A549 (cell line): ENCODE data around the gene FIGN. TPM values are rescaled to one million over a fixed set of nuclear protein-coding genes. Genes with fewer than 3 reads are reported as not detected.

Source experiments
- ATAC-seq, 2 experiments: fragments of 200-7000 bp in 1 of 2; fragments of >200 bp in 1 of 2; cut with Nextera tagmentation in 1 of 2; cut with Tn5 transposase in 1 of 2; 3 replicates each; pipeline versions ENCODE4 v1.8.0 to v1.9.1; 2018 to 2020; ENCODE audit warnings: mild to moderate bottlenecking in 1 of 2, moderate library complexity in 1 of 2
- CTCF ChIA-PET: fragments of 300-600 bp; sonication (Branson Sonifier 250); formaldehyde crosslinking; extraction: SDS; loops from one replicate; lab custom pipeline; 2021; ENCODE audit warnings: antibody characterized with exemption, inconsistent platforms; lab: Yijun Ruan, JAX
- POLR2A ChIA-PET: fragments of 350-600 bp; formaldehyde crosslinking; extraction: SDS; loops from one replicate; lab custom pipeline; 2021; ENCODE audit warnings: antibody characterized with exemption, inconsistent platforms; lab: Yijun Ruan, JAX
- DNase-seq, 2 experiments: peaks; one replicate each; pipeline versions ENCODE4 v3.0.0 to v3.0.0-alpha.2; 2011 to 2016; ENCODE audit warnings: low read depth in 1 of 2, low spot score in 1 of 2
- FAIRE-seq: peaks from 2 replicates; lab custom pipeline; 2011; peaks lifted over from hg19 to GRCh38; lab: Jason Lieb, UNC
- H3K27ac ChIP-seq, 2 experiments: fragments of >200 bp; sonication (Bioruptor Twin); formaldehyde crosslinking; 3 replicates each; pipeline ENCODE4 v1.5.1; 2016 to 2017
- H3K4me1 ChIP-seq: fragments of >200 bp; sonication (Bioruptor Twin); formaldehyde crosslinking; 3 replicates; pipeline ENCODE4 v1.6.1; 2016
- H3K4me2 ChIP-seq: fragments of >200 bp; sonication (Bioruptor Twin); formaldehyde crosslinking; 3 replicates; pipeline ENCODE4 v1.6.1; 2016
- H3K4me3 ChIP-seq: fragments of >200 bp; sonication (Bioruptor Twin); formaldehyde crosslinking; 3 replicates; pipeline ENCODE4 v1.5.1; 2016
- H3K9me3 ChIP-seq: fragments of >200 bp; sonication (Bioruptor Twin); formaldehyde crosslinking; 3 replicates; pipeline ENCODE4 v1.6.1; 2016
- CTCF ChIP-seq: fragments of >200 bp; sonication (Bioruptor Twin); formaldehyde crosslinking; IDR thresholded peaks from 3 replicates; pipeline ENCODE4 v1.5.1; 2016
- ESRRA ChIP-seq: fragments of 150-350 bp; IDR thresholded peaks from 2 replicates; pipeline ENCODE4 v1.6.1; 2014; ENCODE audit warnings: mild to moderate bottlenecking, low read length, borderline replicate concordance
- GATA3 ChIP-seq: IDR thresholded peaks from 2 replicates; pipeline ENCODE4 v1.6.1; 2012; ENCODE audit warnings: borderline replicate concordance
- HEYL ChIP-seq: fragments of 250-450 bp; sonication (Bioruptor Pico); IDR thresholded peaks from 2 replicates; pipeline ENCODE4 v1.8.0; 2021; ENCODE audit warnings: mild to moderate bottlenecking, moderate library complexity
- HMGXB4 ChIP-seq: fragments of 250-450 bp; sonication (Bioruptor Pico); IDR thresholded peaks from 2 replicates; pipeline ENCODE4 v1.5.0; 2021; ENCODE audit warnings: mild to moderate bottlenecking, moderate library complexity, borderline replicate concordance
- HOXA7 ChIP-seq: fragments of 250-450 bp; sonication (Bioruptor Pico); IDR thresholded peaks from 2 replicates; pipeline ENCODE4 v1.5.0; 2020; ENCODE audit warnings: mild to moderate bottlenecking, moderate library complexity
- HOXB5 ChIP-seq: fragments of 250-450 bp; sonication (Bioruptor Pico); IDR thresholded peaks from 2 replicates; pipeline ENCODE4 v1.5.0; 2020; ENCODE audit warnings: mild to moderate bottlenecking, moderate library complexity
- KDM1A ChIP-seq: fragments of 200-600 bp; sonication (generic); IDR thresholded peaks from 2 replicates; pipeline ENCODE4 v1.6.1; 2016; ENCODE audit warnings: low read depth, mild to moderate bottlenecking
- MAFK ChIP-seq: fragments of 450-650 bp; IDR thresholded peaks from 2 replicates; pipeline ENCODE4 v1.6.1; 2014; ENCODE audit not compliant: partially characterized antibody
- MAX ChIP-seq: IDR thresholded peaks from 2 replicates; pipeline ENCODE4 v1.6.1; 2012
- MAZ ChIP-seq: fragments of 150-350 bp; IDR thresholded peaks from 2 replicates; pipeline ENCODE4 v1.6.1; 2014; ENCODE audit warnings: antibody characterized with exemption, low read depth, low read length, borderline replicate concordance
- MYC ChIP-seq: IDR thresholded peaks from 2 replicates; pipeline ENCODE4 v1.6.1; 2012; ENCODE audit warnings: mild to moderate bottlenecking, inconsistent platforms, low read length, improper control_type of control experiment, borderline replicate concordance
- NR3C1 ChIP-seq: fragments of >200 bp; sonication (Bioruptor Twin); formaldehyde crosslinking; IDR thresholded peaks from 3 replicates; pipeline ENCODE4 v1.6.1; 2017
- PHF8 ChIP-seq: fragments of 200-600 bp; sonication (generic); IDR thresholded peaks from 2 replicates; pipeline ENCODE4 v1.6.1; 2016; ENCODE audit warnings: low read depth, mild to moderate bottlenecking, antibody characterized with exemption, moderate library complexity, borderline replicate concordance
- POLR2A ChIP-seq: IDR thresholded peaks from 2 replicates; pipeline ENCODE4 v1.6.1; 2012; ENCODE audit warnings: mild to moderate bottlenecking, low read length
- RAD21 ChIP-seq, 2 experiments: fragments of >200 bp in 1 of 2; sonication (Bioruptor Twin) in 1 of 2; formaldehyde crosslinking in 1 of 2; IDR thresholded peaks in 1 of 2; conservative IDR thresholded peaks in 1 of 2; 2 replicates in 1 of 2; 3 replicates in 1 of 2; pipeline ENCODE4 v1.6.1; 2012 to 2018; ENCODE audit warnings: inconsistent platforms in 1 of 2
- RCOR1 ChIP-seq: fragments of 150-350 bp; IDR thresholded peaks from 2 replicates; pipeline ENCODE4 v1.6.1; 2014; ENCODE audit warnings: antibody characterized with exemption, low read length, low read depth
- RFX5 ChIP-seq: fragments of 450-650 bp; IDR thresholded peaks from 2 replicates; pipeline ENCODE4 v1.7.1; 2014; ENCODE audit warnings: antibody characterized with exemption, mild to moderate bottlenecking, moderate library complexity
- SREBF2 ChIP-seq: fragments of 450-650 bp; IDR thresholded peaks from 2 replicates; pipeline ENCODE4 v1.6.1; 2014; ENCODE audit warnings: mild to moderate bottlenecking, moderate library complexity
- TP53 ChIP-seq: fragments of 250-450 bp; sonication (Bioruptor Pico); IDR thresholded peaks from 2 replicates; pipeline ENCODE4 v1.5.0; 2021; ENCODE audit warnings: mild to moderate bottlenecking, moderate library complexity
- USF2 ChIP-seq: fragments of 450-650 bp; IDR thresholded peaks from 2 replicates; pipeline ENCODE4 v1.6.1; 2014; ENCODE audit warnings: antibody characterized with exemption
- ZFP36 ChIP-seq: fragments of 450-650 bp; IDR thresholded peaks from 2 replicates; pipeline ENCODE4 v1.6.1; 2014; ENCODE audit warnings: borderline replicate concordance; ENCODE audit not compliant: partially characterized antibody
- WGBS: methylation state at CpG from one replicate; pipeline ENCODE4 v1.1.6; 2017; ENCODE audit errors: missing lambda C conversion rate; 5-methylcytosine and 5-hydroxymethylcytosine counted together
- polyA plus RNA-seq, 4 experiments: library from polyadenylated mRNA; depleted of rRNA in 3 of 4; stranded (reverse); fragments of >200 nt; fragmentation: RNase III in 1 of 4; extraction: RNeasy Plus Mini Kit Qiagen cat#74134 plus additional on column Dnase treatment in 1 of 4; gene quantifications; 2 replicates in 3 of 4; 3 replicates in 1 of 4; pipeline ENCODE4 v1.2.3, GENCODE V29; 2011 to 2017

Gene FIGN
- polyA plus RNA-seq, 2 of the 4 experiments (the other 2 are of a cell fraction): 1.9 to 3.8 TPM

GRCh38 chr2:163611557-163611906, 124.3 kb downstream of the FIGN start:
- WGBS: 88% methylated on average over 8 of the region's 8 CpGs

GRCh38 chr2:163610817-163611556, 124.8 kb downstream of the FIGN start:
- Histone ChIP-seq H3K4me2 (no peak overlapping the region), H3K4me1 (0 out of 3 replicates have a peak, but pooled peaks cover 3% of the 10 kb centered on the region), H3K9me3 (no peaks in the 10 kb centered on the region), H3K27ac (no peak overlapping the region), H3K4me3 (no peak overlapping the region)
- TF ChIP-seq RCOR1 (no peak), RAD21 (conservative IDR thresholded peaks at IDR 0.05 in 1 of 2, IDR thresholded peaks at IDR 0.05 in 1 of 2) (peak in 1 of 2 experiments; percentile 45; a peak in 2 of 5 replicates), GATA3 (no peak)
- 94% methylated on average over 13 of the region's 13 CpGs for WGBS
- POLR2A ChIA-PET: no interaction called here
- ATAC-seq (peak; percentile 24 to 65; a peak in 3 of 6 replicates), FAIRE-seq (no peak), DNase-seq (peak; percentile 5 to 18)
- CTCF ChIA-PET: interaction anchor here (0.5 to 1.3 kb wide), 2 partner anchors 9 to 44 kb away, joined by 3 read pairs; no protein-coding TSS in a partner anchor

More at GRCh38 chr2:163611557-163611906, 124.3 kb downstream of the FIGN start:
- no peak for ATAC-seq
- no peak for DNase-seq
- CTCF ChIA-PET: interaction anchor here (0.5 to 1.3 kb wide), 2 partner anchors 9 to 43 kb away, joined by 3 read pairs; no protein-coding TSS in a partner anchor
- FAIRE-seq: no peak
- Histone ChIP-seq H3K4me2 (no peak overlapping the region), H3K4me1 (no peaks in the 10 kb centered on the region), H3K9me3 (no peaks in the 10 kb centered on the region), H3K4me3 (no peak overlapping the region), H3K27ac (no peak overlapping the region)
- TF ChIP-seq HMGXB4 (CRISPR knock-in tag): no peak
- TF ChIP-seq SREBF2: no peak
- no peak for TF ChIP-seq MAFK
- TF ChIP-seq NR3C1: no peak
- no peak for TF ChIP-seq USF2
- no peak for TF ChIP-seq PHF8
- no peak for TF ChIP-seq POLR2A
- no peak for TF ChIP-seq MAX
- TF ChIP-seq MYC: no peak
- no peak for TF ChIP-seq ZFP36
- TF ChIP-seq RCOR1: no peak
- TF ChIP-seq KDM1A: no peak
- TF ChIP-seq HOXB5: no peak
- no peak for TF ChIP-seq MAZ
- POLR2A ChIA-PET: no interaction called here

- ChIA-PET POLR2A (no interaction called here), CTCF (no interaction called here)
- H3K4me2 ChIP-seq: no peak overlapping the region
- H3K4me1 ChIP-seq: peaks cover 30% of the 10 kb centered on the region
- H3K9me3 ChIP-seq: no peaks in the 10 kb centered on the region
- no peak overlapping the region for H3K27ac ChIP-seq
- no peak overlapping the region for H3K4me3 ChIP-seq
- FAIRE-seq: no peak
- ATAC-seq: no peak
- TF ChIP-seq HEYL (CRISPR knock-in tag) (no peak), ZFP36 (no peak), HOXB5 (no peak), CTCF (no peak), ESRRA (no peak), TP53 (CRISPR knock-in tag) (no peak), RFX5 (no peak), HOXA7 (CRISPR knock-in tag) (no peak)
- no peak for DNase-seq
These were observed 128.2 kb downstream of the FIGN start for GRCh38 chr2:163607630-163608029.
